IPS-18c (cell line): ENCODE measurements around the gene FGF19.

Experiments
- H3K4me3 ChIP-seq: 2 replicates; pipeline ENCODE4 v1.7.0; 2013; ENCODE audit warnings: low read depth, mild to moderate bottlenecking, low read length, moderate library complexity; ENCODE audit not compliant: insufficient read depth
- H3K9me3 ChIP-seq: one replicate; pipeline ENCODE4 v1.6.1; 2013; ENCODE audit warnings: mild to moderate bottlenecking, low read length, moderate library complexity; ENCODE audit not compliant: control insufficient read depth, insufficient read depth

The FGF19 gene

GRCh38 chr11:69686452-69686851 lies 17.4 kb downstream of the FGF19 start:
- no peaks in the 10 kb centered on the region for H3K9me3 ChIP-seq
- H3K4me3 ChIP-seq: no peak overlapping the region

- H3K4me3 ChIP-seq: peak overlapping the region; percentile 20; the same call in 1 of the 2 replicates
- H3K9me3 ChIP-seq: no peaks in the 10 kb centered on the region
These were observed 18.5 kb downstream of the FGF19 start for GRCh38 chr11:69685348-69685747.

GRCh38 chr11:69684651-69685050 lies 19.2 kb downstream of the FGF19 start:
- H3K4me3 ChIP-seq: no peak overlapping the region

GRCh38 chr11:69683764-69684333 lies 20.0 kb downstream of the FGF19 start:
- H3K9me3 ChIP-seq: no peaks in the 10 kb centered on the region

More at GRCh38 chr11:69684651-69685050, 19.2 kb downstream of the FGF19 start:
- no peaks in the 10 kb centered on the region for H3K9me3 ChIP-seq

GRCh38 chr11:69682681-69683326 lies 21.0 kb downstream of the FGF19 start:
- H3K4me3 ChIP-seq: no peak overlapping the region
- H3K9me3 ChIP-seq: no peaks in the 10 kb centered on the region

More at GRCh38 chr11:69683764-69684333, 20.0 kb downstream of the FGF19 start:
- no peak overlapping the region for H3K4me3 ChIP-seq

GRCh38 chr11:69682221-69682620 lies 21.6 kb downstream of the FGF19 start:
- no peak overlapping the region for H3K4me3 ChIP-seq
- no peaks in the 10 kb centered on the region for H3K9me3 ChIP-seq

GRCh38 chr11:69680688-69681087 lies 23.1 kb downstream of the FGF19 start:
- Histone ChIP-seq H3K9me3 (no peaks in the 10 kb centered on the region), H3K4me3 (no peak overlapping the region)

- Histone ChIP-seq H3K4me3 (no peak overlapping the region), H3K9me3 (no peaks in the 10 kb centered on the region)
These were observed 26.1 kb downstream of the FGF19 start for GRCh38 chr11:69677749-69678148.

GRCh38 chr11:69674886-69675714 lies 28.7 kb downstream of the FGF19 start, which contains the start of gene LTO1:
TSS of gene LTO1 (minus strand) at chr11:69675353. CDS start at chr11:69675239, 114 bp downstream.
- Histone ChIP-seq H3K4me3 (peak within 1 kb of the TSS; percentile 93), H3K9me3 (peaks cover 2% of the 10 kb centered on the region)

- Histone ChIP-seq H3K9me3 (peaks cover 2% of the 10 kb centered on the region), H3K4me3 (peak overlapping the region; percentile 93)
These were observed 29.4 kb downstream of the FGF19 start for GRCh38 chr11:69674267-69674885.

- Histone ChIP-seq H3K9me3 (peaks cover 2% of the 10 kb centered on the region), H3K4me3 (no peak overlapping the region)
These were observed 31.9 kb downstream of the FGF19 start for GRCh38 chr11:69671734-69672465.

- H3K4me3 ChIP-seq: no peak overlapping the region
These were observed 33.5 kb downstream of the FGF19 start for GRCh38 chr11:69670158-69670845.

GRCh38 chr11:69669486-69669885 lies 34.3 kb downstream of the FGF19 start:
- peaks cover 2% of the 10 kb centered on the region for H3K9me3 ChIP-seq
- H3K4me3 ChIP-seq: no peak overlapping the region; the same call in 1 of the 2 replicates

More at GRCh38 chr11:69670158-69670845, 33.5 kb downstream of the FGF19 start:
- peaks cover 2% of the 10 kb centered on the region for H3K9me3 ChIP-seq

- Histone ChIP-seq H3K9me3 (peaks cover 2% of the 10 kb centered on the region), H3K4me3 (no peak overlapping the region)
These were observed 35.9 kb downstream of the FGF19 start for GRCh38 chr11:69667619-69668604.

GRCh38 chr11:69666752-69667536 lies 36.9 kb downstream of the FGF19 start:
- H3K9me3 ChIP-seq: peaks cover 2% of the 10 kb centered on the region
- H3K4me3 ChIP-seq: no peak overlapping the region
